Hematopoietic multipotent progenitor cell (in vitro differentiated cells): ENCODE results near the gene PROX1. TPM values are rescaled to one million over a fixed set of nuclear protein-coding genes. Genes with fewer than 3 reads are reported as not detected.

Experiments
- DNase-seq, 3 donors: peaks; one replicate each; pipeline ENCODE4 v3.0.0-alpha.2; 2011 to 2015; ENCODE audit warnings: low read depth in 2 of 3, low spot score in 2 of 3
- total RNA-seq: library from RNA; depleted of rRNA; stranded (reverse); fragments of >200 nt; gene quantifications from one replicate; pipeline ENCODE4 v1.2.3, GENCODE V29; 2012

PROX1 gene
- total RNA-seq, 1 donor = under 0.01 TPM

- no peak for DNase-seq
Observed at GRCh38 chr1:214018386-214019268, 30.9 kb downstream of the PROX1 start.

DNA sequence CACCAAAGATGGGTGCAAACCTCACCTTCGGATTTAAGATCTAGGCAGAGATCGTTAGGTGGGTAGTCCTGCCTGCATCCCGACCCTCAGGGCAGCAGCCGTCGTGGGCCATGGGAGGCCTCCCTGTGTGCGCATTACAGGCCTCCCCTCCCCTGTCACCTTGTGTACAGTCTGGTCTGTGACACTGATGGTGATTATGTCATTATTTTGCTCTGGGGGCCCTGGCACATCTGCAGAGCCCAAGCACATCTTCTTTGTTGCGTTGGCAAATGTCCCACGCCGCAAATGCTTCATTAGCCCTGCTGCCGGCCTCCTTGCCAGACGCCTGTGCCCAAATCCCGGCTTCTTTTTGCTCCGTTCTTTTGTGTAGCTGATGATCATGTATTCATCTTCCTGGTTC lies 31.7 kb downstream of the PROX1 start:
- DNase-seq = no peak

DNA sequence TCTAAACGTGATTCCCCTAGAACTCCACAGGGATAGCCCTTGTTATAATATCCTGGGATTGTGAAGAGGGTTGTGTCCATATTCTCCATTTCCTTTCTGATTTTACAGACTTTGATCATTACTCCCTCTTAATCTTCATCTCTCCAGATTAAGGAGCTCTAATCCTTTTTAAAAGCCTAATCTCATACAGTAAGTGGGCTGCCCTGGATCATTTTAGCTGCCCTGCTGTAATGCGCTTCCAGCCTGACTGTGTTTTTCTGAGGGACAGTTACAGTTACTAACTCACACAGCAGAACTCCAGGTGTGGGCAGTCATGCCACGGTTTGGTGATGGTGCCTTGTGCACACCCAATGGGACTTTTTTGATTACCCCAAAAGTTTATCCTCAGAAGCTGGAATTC lies 33.5 kb downstream of the PROX1 start:
- no peak for DNase-seq

GRCh38 chr1:214022229-214022791 lies 34.5 kb downstream of the PROX1 start:
- DNase-seq = no peak

GRCh38 chr1:214022810-214023425 lies 35.1 kb downstream of the PROX1 start:
- no peak for DNase-seq

DNA sequence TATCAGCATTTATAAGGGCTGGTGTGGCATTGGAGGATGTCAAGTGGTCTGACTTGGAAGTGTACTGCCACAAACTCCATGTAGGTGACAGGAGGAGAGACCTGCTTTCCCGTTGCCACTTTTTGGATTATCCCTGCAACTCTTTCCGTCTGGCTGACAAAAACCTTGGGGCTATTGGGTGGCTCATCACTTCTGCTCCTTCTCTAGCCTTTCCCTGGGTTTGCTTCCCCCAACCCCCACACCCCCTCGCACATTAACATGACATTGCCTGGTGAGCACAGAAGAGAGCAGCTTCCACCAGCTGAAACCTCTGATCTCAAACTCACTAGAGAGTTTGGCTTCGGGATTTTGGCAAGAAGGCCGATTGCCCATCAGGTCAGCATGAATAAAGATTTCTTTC lies 39.2 kb downstream of the PROX1 start:
- no peak for DNase-seq

GRCh38 chr1:214027498-214027897 lies 39.7 kb downstream of the PROX1 start:
- no peak for DNase-seq

GRCh38 chr1:214028095-214028494 lies 40.3 kb downstream of the PROX1 start:
- DNase-seq = no peak

DNA sequence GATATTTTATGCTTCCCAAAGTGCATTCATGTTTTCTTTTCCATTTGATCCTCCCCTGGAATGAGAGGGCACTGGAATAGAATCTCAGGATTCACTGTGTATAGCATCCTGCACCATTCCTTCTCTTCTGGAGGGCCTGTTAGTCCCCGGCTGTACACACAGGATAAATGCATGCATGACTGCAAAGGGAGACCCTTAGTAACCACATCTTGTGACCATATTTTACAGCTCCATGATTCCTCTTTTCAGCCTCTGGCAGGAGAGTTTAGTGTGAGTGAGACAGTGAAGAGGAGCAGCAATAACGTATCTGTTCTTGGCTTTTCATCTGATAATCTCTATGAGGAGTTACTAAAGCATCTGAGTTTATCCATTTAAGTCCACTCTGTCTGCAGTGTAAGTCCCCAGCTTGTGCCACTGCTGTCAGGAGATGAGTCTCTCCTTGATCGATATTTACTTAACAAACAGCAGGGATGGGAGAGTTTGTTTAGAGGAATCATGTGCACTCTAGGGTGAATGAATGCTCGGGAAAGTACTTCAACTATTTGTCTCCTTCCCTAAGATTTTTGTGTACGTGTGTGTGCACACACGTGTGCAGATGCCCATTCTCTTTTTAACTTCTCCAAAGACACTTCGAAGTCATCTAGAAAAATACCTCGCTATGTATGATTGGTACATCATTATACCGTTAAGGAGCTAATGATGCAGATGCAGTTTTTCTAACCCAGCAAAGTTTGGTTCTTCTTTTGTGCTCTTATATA lies 41.1 kb downstream of the PROX1 start:
- DNase-seq = no peak

DNA sequence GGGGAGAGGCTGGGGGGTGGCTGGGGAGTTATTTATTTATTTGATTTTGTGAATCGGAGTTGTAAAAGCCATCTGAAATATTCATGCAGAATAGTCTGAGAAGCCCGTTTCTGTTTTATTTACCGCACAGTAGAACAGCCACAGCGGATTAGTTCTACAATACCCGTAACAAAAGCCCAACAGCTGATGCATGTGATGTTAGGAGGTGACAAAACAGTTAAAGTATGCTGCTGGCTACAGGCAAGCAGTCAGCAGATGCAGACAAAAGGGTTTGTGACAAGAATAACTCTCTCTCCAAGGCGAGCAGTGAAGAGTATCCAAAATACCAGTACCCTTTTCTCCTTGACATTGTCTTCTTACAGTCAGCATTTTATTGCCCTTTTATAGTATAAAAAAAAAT lies 42.0 kb downstream of the PROX1 start:
- no peak for DNase-seq

GRCh38 chr1:214031267-214031650 lies 43.5 kb downstream of the PROX1 start:
- no peak for DNase-seq

DNA sequence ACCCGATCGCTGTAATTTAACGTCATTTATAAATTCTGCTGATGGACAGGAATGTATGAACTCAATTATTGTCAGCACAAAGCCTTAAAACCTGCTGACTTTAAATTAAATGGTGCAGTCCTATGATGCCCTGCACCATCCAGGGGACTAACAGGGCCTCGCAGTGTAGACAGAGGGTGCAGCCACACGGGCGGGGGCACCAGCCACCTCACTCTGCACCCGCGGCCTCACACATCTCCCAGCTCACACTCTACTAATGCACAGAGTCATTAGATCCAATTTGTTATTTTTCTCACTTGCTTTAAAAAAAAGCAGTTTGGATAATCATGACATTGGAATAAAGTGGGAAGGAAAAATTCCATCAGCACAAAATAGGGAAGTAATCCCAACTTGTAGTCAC lies 49.7 kb downstream of the PROX1 start:
- no peak for DNase-seq

DNA sequence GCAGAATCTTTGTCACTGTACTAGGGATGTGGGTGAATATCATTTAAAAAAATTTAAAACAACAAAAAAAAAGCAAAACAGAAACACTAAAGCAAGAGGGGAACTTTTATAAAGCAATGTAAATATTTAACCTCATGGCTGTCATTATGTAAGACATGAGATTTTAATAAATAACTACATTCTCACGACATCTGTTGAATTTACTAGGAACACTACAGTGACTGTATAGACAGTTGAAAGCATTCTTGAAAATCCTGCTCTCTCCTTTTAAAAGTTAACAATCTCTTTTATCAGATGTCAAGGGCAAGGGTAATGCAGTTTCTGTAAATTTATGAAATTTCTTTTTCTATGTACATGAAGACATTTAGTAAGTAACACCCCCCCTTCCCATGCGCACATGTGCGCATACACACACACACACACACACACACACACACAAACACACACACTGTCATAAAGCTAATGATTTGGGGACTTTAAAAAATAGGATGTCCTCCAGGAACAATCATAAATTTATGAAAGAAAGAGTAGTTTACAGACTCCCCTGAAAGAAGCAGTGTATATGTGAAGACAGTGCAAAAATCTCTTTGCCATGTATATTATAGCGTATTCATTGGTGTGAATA lies 51.7 kb downstream of the PROX1 start:
- no peak for DNase-seq

DNA sequence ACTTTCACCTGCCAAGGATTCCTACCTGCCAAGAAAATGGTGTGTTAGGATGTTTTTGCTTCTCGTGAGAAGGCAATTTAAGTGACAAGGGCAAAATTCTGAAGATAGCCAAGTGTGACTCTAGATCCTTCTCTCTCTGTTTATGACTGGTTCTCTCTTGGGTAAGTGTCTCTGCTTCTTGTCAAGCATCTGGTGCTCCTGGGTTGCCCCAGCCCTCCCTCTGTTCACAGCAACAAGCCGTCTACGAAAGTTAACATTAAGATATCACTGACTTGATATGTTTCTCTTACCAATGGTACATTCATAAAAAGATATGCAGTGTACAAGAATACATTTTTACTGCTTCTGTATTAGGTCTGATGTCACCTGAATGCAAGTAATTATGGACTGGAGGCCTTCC lies 55.4 kb downstream of the PROX1 start:
- DNase-seq = no peak

DNA sequence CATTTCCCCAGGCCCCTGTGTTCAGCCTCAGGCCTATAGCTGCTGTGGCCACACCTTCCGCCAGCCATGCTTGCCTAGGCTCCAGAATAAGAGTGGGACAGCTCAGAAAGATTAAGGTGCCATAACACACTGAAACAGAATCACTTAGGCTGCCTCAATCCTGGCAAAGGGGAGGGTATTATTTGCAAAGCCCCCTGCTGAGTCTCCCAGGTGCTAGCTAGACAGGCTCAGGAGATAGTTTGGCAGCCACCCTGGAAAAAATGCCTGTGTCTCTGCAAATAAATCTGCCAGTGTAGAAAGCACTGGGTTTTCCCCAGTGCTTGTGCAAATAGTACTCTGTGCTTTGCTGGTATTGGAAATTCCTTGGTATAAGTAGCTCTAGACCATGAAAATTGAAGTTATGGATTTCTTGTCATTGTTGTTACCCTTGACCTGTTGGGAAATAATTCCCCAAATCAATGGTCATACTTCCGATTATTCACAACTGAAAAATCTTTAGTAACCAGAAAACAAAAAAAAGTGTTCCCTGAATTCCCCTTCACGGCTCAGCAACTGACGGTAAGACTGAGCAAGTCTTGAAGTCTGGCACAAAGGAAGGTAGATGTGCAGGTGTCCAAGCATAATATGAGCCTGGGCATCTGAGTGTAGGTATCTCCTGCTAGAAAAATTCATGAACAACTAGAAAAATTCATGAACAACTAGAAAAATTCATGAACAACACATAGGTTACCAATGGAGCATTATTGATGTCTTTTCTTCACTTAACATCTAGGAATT lies 56.9 kb downstream of the PROX1 start:
- DNase-seq = no peak

- DNase-seq = no peak
Observed at GRCh38 chr1:214050513-214051401, 63.0 kb downstream of the PROX1 start.

DNA sequence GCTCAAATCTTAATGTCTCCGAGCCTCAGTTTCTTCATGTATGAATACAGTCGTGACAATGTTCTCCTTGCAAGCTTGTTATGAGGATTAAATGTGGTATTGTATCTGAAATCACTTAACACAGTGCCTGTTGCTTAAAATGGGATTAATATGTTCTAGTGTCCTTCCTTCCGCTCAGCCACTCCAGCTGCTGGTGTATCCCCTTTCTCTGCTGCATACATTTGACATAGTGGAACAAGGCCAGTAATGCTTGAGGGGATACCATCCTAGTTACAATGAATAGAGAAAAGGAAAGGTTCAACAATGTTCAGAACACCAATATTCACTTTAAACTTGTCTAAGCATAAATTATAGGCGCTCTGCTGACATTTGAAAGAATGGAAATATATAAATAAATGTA lies 64.0 kb downstream of the PROX1 start:
- no peak for DNase-seq

DNA sequence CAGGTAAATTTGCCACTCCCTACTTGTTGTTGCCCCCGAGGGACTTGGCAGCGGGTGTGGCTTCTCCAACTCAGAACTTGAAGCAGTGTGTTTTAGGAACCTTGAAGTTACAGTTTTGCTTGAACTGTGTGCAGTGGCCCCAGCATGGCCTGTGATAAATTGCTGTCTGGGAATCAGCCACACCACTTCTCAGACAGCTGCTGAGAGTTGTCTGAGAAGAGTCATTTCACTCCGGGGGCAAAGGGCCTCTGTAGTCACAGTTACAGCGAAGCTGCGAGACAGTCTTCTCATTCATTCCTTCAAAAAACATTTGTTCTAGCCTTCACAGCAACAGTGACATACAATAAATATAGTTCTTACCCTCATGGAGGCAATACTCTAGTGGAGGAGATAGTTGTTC lies 70.3 kb downstream of the PROX1 start:
- no peak for DNase-seq

DNA sequence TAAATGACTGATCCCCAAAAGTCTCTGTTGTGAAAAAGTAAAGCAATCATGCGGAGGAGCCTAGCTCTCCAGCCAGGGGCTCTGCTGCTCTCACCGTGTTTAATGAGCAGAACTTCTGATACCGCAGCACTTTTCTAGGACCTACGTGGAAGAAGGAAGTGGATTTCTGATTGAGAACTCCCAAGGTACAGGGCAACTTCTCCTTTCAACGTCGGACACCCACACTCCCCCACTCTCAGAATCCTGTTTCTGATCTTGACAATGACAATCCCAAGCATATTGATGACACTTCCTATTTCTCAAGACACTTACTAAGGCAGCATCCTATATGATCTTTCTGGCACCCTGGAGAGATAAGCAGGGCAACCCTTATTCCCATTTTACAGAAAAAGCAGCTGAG lies 78.4 kb downstream of the PROX1 start:
- no peak for DNase-seq
